ENCODE results near the gene TUSC7.

TUSC7 gene

GRCh38 chr3:116709479-116709878 lies at the start of gene TUSC7:
TSS of gene TUSC7 (plus strand) at chr3:116709779.
- Histone ChIP-seq H3K4me3 (ENCODE audit: low read length in 2 of 2) (no peak within 1 kb of the TSS), H3K36me3 (ENCODE audit: control insufficient read depth in 2 of 2, insufficient read depth in 2 of 2, low read length in 2 of 2) (no peaks in the 10 kb centered on the region), H3K9me3 (ENCODE audit: control insufficient read depth in 2 of 2, low read length in 2 of 2) (no peaks in the 10 kb centered on the region), H3K27me3 (ENCODE audit: control insufficient read depth in 2 of 2, insufficient read depth in 2 of 2, low read length in 2 of 2) (no peaks in the 10 kb centered on the region), H3K4me1 (ENCODE audit: control insufficient read depth in 2 of 2, insufficient read depth in 2 of 2, low read length in 2 of 2) (no peaks in the 10 kb centered on the region), H3K27ac (ENCODE audit: low read depth in 2 of 2, low read length in 2 of 2) (no peak within 1 kb of the TSS), H3K9ac (ENCODE audit: low read depth in 1 of 2, low read length in 2 of 2) (no peak within 1 kb of the TSS)

GRCh38 chr3:116661196-116661595 lies 48.4 kb upstream of the TUSC7 start:
- no peaks in the 10 kb centered on the region for H3K36me3 ChIP-seq (ENCODE audit: control insufficient read depth in 2 of 2, insufficient read depth in 2 of 2, low read length in 2 of 2)
- no peak overlapping the region for H3K27ac ChIP-seq (ENCODE audit: low read depth in 2 of 2, low read length in 2 of 2)
- no peak overlapping the region for H3K4me3 ChIP-seq (ENCODE audit: low read length in 2 of 2)
- no peaks in the 10 kb centered on the region for H3K27me3 ChIP-seq (ENCODE audit: control insufficient read depth in 2 of 2, insufficient read depth in 2 of 2, low read length in 2 of 2)
- no peaks in the 10 kb centered on the region for H3K4me1 ChIP-seq (ENCODE audit: control insufficient read depth in 2 of 2, insufficient read depth in 2 of 2, low read length in 2 of 2)
- no peaks in the 10 kb centered on the region for H3K9me3 ChIP-seq (ENCODE audit: control insufficient read depth in 2 of 2, low read length in 2 of 2)
- H3K9ac ChIP-seq (ENCODE audit: low read depth in 1 of 2, low read length in 2 of 2) = no peak overlapping the region

- Histone ChIP-seq H3K27ac (ENCODE audit: low read depth in 2 of 2, low read length in 2 of 2) (no peak overlapping the region), H3K9me3 (ENCODE audit: control insufficient read depth in 2 of 2, low read length in 2 of 2) (no peaks in the 10 kb centered on the region), H3K36me3 (ENCODE audit: control insufficient read depth in 2 of 2, insufficient read depth in 2 of 2, low read length in 2 of 2) (no peaks in the 10 kb centered on the region), H3K4me1 (ENCODE audit: control insufficient read depth in 2 of 2, insufficient read depth in 2 of 2, low read length in 2 of 2) (no peaks in the 10 kb centered on the region), H3K27me3 (ENCODE audit: control insufficient read depth in 2 of 2, insufficient read depth in 2 of 2, low read length in 2 of 2) (no peaks in the 10 kb centered on the region), H3K9ac (ENCODE audit: low read depth in 1 of 2, low read length in 2 of 2) (no peak overlapping the region), H3K4me3 (ENCODE audit: low read length in 2 of 2) (no peak overlapping the region)
Measured at GRCh38 chr3:116663161-116664110, 46.1 kb upstream of the TUSC7 start.

GRCh38 chr3:116667324-116667723 lies 42.3 kb upstream of the TUSC7 start:
- Histone ChIP-seq H3K4me1 (ENCODE audit: control insufficient read depth in 2 of 2, insufficient read depth in 2 of 2, low read length in 2 of 2) (no peaks in the 10 kb centered on the region), H3K27ac (ENCODE audit: low read depth in 2 of 2, low read length in 2 of 2) (no peak overlapping the region), H3K4me3 (ENCODE audit: low read length in 2 of 2) (no peak overlapping the region), H3K27me3 (ENCODE audit: control insufficient read depth in 2 of 2, insufficient read depth in 2 of 2, low read length in 2 of 2) (no peaks in the 10 kb centered on the region), H3K9ac (ENCODE audit: low read depth in 1 of 2, low read length in 2 of 2) (no peak overlapping the region), H3K9me3 (ENCODE audit: control insufficient read depth in 2 of 2, low read length in 2 of 2) (no peaks in the 10 kb centered on the region), H3K36me3 (ENCODE audit: control insufficient read depth in 2 of 2, insufficient read depth in 2 of 2, low read length in 2 of 2) (no peaks in the 10 kb centered on the region)

- H3K27me3 ChIP-seq (ENCODE audit: control insufficient read depth in 2 of 2, insufficient read depth in 2 of 2, low read length in 2 of 2) = no peaks in the 10 kb centered on the region
- no peak overlapping the region for H3K9ac ChIP-seq (ENCODE audit: low read depth in 1 of 2, low read length in 2 of 2)
- H3K9me3 ChIP-seq (ENCODE audit: control insufficient read depth in 2 of 2, low read length in 2 of 2) = no peaks in the 10 kb centered on the region
- no peak overlapping the region for H3K4me3 ChIP-seq (ENCODE audit: low read length in 2 of 2)
- H3K27ac ChIP-seq (ENCODE audit: low read depth in 2 of 2, low read length in 2 of 2) = no peak overlapping the region
- no peaks in the 10 kb centered on the region for H3K4me1 ChIP-seq (ENCODE audit: control insufficient read depth in 2 of 2, insufficient read depth in 2 of 2, low read length in 2 of 2)
- H3K36me3 ChIP-seq (ENCODE audit: control insufficient read depth in 2 of 2, insufficient read depth in 2 of 2, low read length in 2 of 2) = no peaks in the 10 kb centered on the region
Measured at GRCh38 chr3:116667791-116668190, 41.8 kb upstream of the TUSC7 start.

- Histone ChIP-seq H3K9me3 (ENCODE audit: control insufficient read depth in 2 of 2, low read length in 2 of 2) (no peaks in the 10 kb centered on the region), H3K4me3 (ENCODE audit: low read length in 2 of 2) (no peak overlapping the region), H3K27me3 (ENCODE audit: control insufficient read depth in 2 of 2, insufficient read depth in 2 of 2, low read length in 2 of 2) (no peaks in the 10 kb centered on the region), H3K4me1 (ENCODE audit: control insufficient read depth in 2 of 2, insufficient read depth in 2 of 2, low read length in 2 of 2) (no peaks in the 10 kb centered on the region), H3K27ac (ENCODE audit: low read depth in 2 of 2, low read length in 2 of 2) (no peak overlapping the region), H3K9ac (ENCODE audit: low read depth in 1 of 2, low read length in 2 of 2) (no peak overlapping the region), H3K36me3 (ENCODE audit: control insufficient read depth in 2 of 2, insufficient read depth in 2 of 2, low read length in 2 of 2) (no peaks in the 10 kb centered on the region)
Measured at GRCh38 chr3:116669576-116669975, 40.0 kb upstream of the TUSC7 start.

- Histone ChIP-seq H3K27ac (ENCODE audit: low read depth in 2 of 2, low read length in 2 of 2) (no peak overlapping the region), H3K27me3 (ENCODE audit: control insufficient read depth in 2 of 2, insufficient read depth in 2 of 2, low read length in 2 of 2) (no peaks in the 10 kb centered on the region), H3K9ac (ENCODE audit: low read depth in 1 of 2, low read length in 2 of 2) (no peak overlapping the region), H3K4me1 (ENCODE audit: control insufficient read depth in 2 of 2, insufficient read depth in 2 of 2, low read length in 2 of 2) (no peaks in the 10 kb centered on the region), H3K9me3 (ENCODE audit: control insufficient read depth in 2 of 2, low read length in 2 of 2) (no peaks in the 10 kb centered on the region), H3K36me3 (ENCODE audit: control insufficient read depth in 2 of 2, insufficient read depth in 2 of 2, low read length in 2 of 2) (no peaks in the 10 kb centered on the region), H3K4me3 (ENCODE audit: low read length in 2 of 2) (no peak overlapping the region)
Measured at GRCh38 chr3:116671151-116671550, 38.4 kb upstream of the TUSC7 start.

GRCh38 chr3:116678853-116679252 lies 30.7 kb upstream of the TUSC7 start:
- Histone ChIP-seq H3K27me3 (ENCODE audit: control insufficient read depth in 2 of 2, insufficient read depth in 2 of 2, low read length in 2 of 2) (no peaks in the 10 kb centered on the region), H3K27ac (ENCODE audit: low read depth in 2 of 2, low read length in 2 of 2) (no peak overlapping the region), H3K4me3 (ENCODE audit: low read length in 2 of 2) (no peak overlapping the region), H3K36me3 (ENCODE audit: control insufficient read depth in 2 of 2, insufficient read depth in 2 of 2, low read length in 2 of 2) (no peaks in the 10 kb centered on the region), H3K9ac (ENCODE audit: low read depth in 1 of 2, low read length in 2 of 2) (no peak overlapping the region), H3K4me1 (ENCODE audit: control insufficient read depth in 2 of 2, insufficient read depth in 2 of 2, low read length in 2 of 2) (no peaks in the 10 kb centered on the region), H3K9me3 (ENCODE audit: control insufficient read depth in 2 of 2, low read length in 2 of 2) (no peaks in the 10 kb centered on the region)

GRCh38 chr3:116691041-116691440 lies 18.5 kb upstream of the TUSC7 start:
- Histone ChIP-seq H3K27ac (ENCODE audit: low read depth in 2 of 2, low read length in 2 of 2) (no peak overlapping the region), H3K9ac (ENCODE audit: low read depth in 1 of 2, low read length in 2 of 2) (no peak overlapping the region), H3K9me3 (ENCODE audit: control insufficient read depth in 2 of 2, low read length in 2 of 2) (no peaks in the 10 kb centered on the region), H3K36me3 (ENCODE audit: control insufficient read depth in 2 of 2, insufficient read depth in 2 of 2, low read length in 2 of 2) (no peaks in the 10 kb centered on the region), H3K4me3 (ENCODE audit: low read length in 2 of 2) (no peak overlapping the region), H3K27me3 (ENCODE audit: control insufficient read depth in 2 of 2, insufficient read depth in 2 of 2, low read length in 2 of 2) (no peaks in the 10 kb centered on the region), H3K4me1 (ENCODE audit: control insufficient read depth in 2 of 2, insufficient read depth in 2 of 2, low read length in 2 of 2) (no peaks in the 10 kb centered on the region)

GRCh38 chr3:116701070-116701469 lies 8.5 kb upstream of the TUSC7 start:
- Histone ChIP-seq H3K27ac (ENCODE audit: low read depth in 2 of 2, low read length in 2 of 2) (no peak overlapping the region), H3K27me3 (ENCODE audit: control insufficient read depth in 2 of 2, insufficient read depth in 2 of 2, low read length in 2 of 2) (no peaks in the 10 kb centered on the region), H3K4me3 (ENCODE audit: low read length in 2 of 2) (no peak overlapping the region), H3K4me1 (ENCODE audit: control insufficient read depth in 2 of 2, insufficient read depth in 2 of 2, low read length in 2 of 2) (no peaks in the 10 kb centered on the region), H3K9ac (ENCODE audit: low read depth in 1 of 2, low read length in 2 of 2) (no peak overlapping the region), H3K36me3 (ENCODE audit: control insufficient read depth in 2 of 2, insufficient read depth in 2 of 2, low read length in 2 of 2) (no peaks in the 10 kb centered on the region), H3K9me3 (ENCODE audit: control insufficient read depth in 2 of 2, low read length in 2 of 2) (no peaks in the 10 kb centered on the region)
